Measurements from ENCODE around the gene HTR2B.

- TF ChIP-seq CTCF (conservative IDR thresholded peaks at IDR 0.05 in 1 of 2, IDR thresholded peaks at IDR 0.05 in 1 of 2; ENCODE audit: low read depth in 1 of 2, low read length in 2 of 2) (no peak), EZH2 (IDR thresholded peaks at IDR 0.05; ENCODE audit: low read length, missing control alignments) (no peak)
These were observed 13.9 kb upstream of the HTR2B start for GRCh38 chr2:231138699-231139098.

Measured in fibroblast of lung (primary cell).